Mesothelial cell of epicardium (in vitro differentiated cells): Measurements from ENCODE around the gene ARF1. TPM values are rescaled to one million over a fixed set of nuclear protein-coding genes. Genes with fewer than 3 reads are reported as not detected.

Experiments
- DNase-seq, 2 experiments: peaks; one replicate each; pipeline ENCODE4 v3.0.0; 2021; ENCODE audit warnings: low spot score in 2 of 2; ENCODE audit not compliant: unreplicated experiment in 2 of 2
- H3K27ac Mint-ChIP-seq: 2 replicates; pipeline ENCODE4 v1.8.0; 2021; ENCODE audit warnings: mixed read lengths
- H3K27me3 Mint-ChIP-seq: 2 replicates; pipeline ENCODE4 v1.8.0; 2021; ENCODE audit warnings: low read depth, mixed read lengths
- H3K36me3 Mint-ChIP-seq: 2 replicates; pipeline ENCODE4 v1.8.0; 2021; ENCODE audit warnings: mixed read lengths
- H3K4me1 Mint-ChIP-seq: 2 replicates; pipeline ENCODE4 v1.8.0; 2021; ENCODE audit warnings: mixed read lengths
- H3K4me3 Mint-ChIP-seq: 2 replicates; pipeline ENCODE4 v1.8.0; 2021; ENCODE audit warnings: mild to moderate bottlenecking, moderate library complexity, mixed read lengths
- H3K9me3 Mint-ChIP-seq: 2 replicates; pipeline ENCODE4 v1.8.0; 2021; ENCODE audit warnings: mixed read lengths
- CTCF ChIP-seq: fragments of 200-600 bp; sonication (generic); IDR thresholded peaks from one replicate; pipeline ENCODE4 v1.5.0; 2021; ENCODE audit warnings: antibody characterized with exemption; ENCODE audit not compliant: unreplicated experiment
- microRNA-seq: library from miRNA; unstranded; fragments of <30 nt; microRNA quantifications from one replicate; pipeline ENCODE4 v1.2.0, GENCODE V29; 2021; ENCODE audit warnings: inconsistent platforms, mixed read lengths
- total RNA-seq: library from RNA; stranded (reverse); gene quantifications from 3 replicates; pipeline ENCODE4 v1.2.1, GENCODE V29; 2021

Gene ARF1
- total RNA-seq, 1 donor from 2014 or later, result 262 TPM

DNA sequence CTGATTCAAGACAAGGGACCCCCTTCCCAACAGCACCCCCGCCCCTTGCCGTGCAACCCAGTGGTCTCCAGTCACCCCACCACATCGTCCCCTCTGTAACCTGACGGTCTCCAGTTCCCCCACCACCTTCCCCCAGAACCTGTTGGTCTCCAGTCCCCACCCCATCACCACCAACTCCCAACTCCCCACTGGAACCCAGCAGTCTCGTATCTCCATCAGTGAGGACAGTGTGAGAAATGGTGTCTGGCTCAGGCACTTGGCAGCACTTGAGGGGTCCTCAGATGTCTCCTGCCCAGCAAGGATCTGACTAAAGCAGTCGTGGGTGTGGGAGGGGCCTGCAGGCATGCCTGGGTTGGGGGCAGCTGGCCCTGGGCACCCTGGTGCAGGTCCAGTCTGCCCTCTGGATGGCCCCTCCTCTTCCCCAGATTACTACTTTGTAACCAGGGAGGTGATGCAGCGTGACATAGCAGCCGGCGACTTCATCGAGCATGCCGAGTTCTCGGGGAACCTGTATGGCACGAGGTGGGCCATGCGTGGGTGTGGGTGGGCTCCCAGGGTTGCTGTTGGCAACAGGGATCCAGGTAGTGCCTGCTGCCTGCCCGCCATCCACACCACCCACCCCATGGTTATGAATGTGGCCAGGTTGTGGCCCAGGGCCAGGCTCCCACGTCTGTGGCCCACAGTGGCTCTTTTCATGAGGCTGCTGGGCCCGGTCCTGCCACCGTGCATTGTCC is 64.1 kb downstream of the ARF1 start:
- H3K27me3 Mint-ChIP-seq, result no peaks in the 10 kb centered on the region
- no peak for TF ChIP-seq CTCF
- H3K4me1 Mint-ChIP-seq, result peaks cover 17% of the 10 kb centered on the region

GRCh38 chr1:228147151-228147693 is 64.7 kb downstream of the ARF1 start:
- Mint-ChIP-seq H3K27ac (no peak overlapping the region), H3K4me3 (no peak overlapping the region), H3K36me3 (no peaks in the 10 kb centered on the region), H3K27me3 (no peaks in the 10 kb centered on the region), H3K4me1 (peaks cover 17% of the 10 kb centered on the region), H3K9me3 (no peaks in the 10 kb centered on the region)
- no peak for TF ChIP-seq CTCF
- no peak for DNase-seq

More for the DNA sequence above, 64.1 kb downstream of the ARF1 start:
- no peak overlapping the region for H3K4me3 Mint-ChIP-seq
- no peak overlapping the region for H3K27ac Mint-ChIP-seq
- no peak for DNase-seq
- H3K36me3 Mint-ChIP-seq, result no peaks in the 10 kb centered on the region
- no peaks in the 10 kb centered on the region for H3K9me3 Mint-ChIP-seq

DNA sequence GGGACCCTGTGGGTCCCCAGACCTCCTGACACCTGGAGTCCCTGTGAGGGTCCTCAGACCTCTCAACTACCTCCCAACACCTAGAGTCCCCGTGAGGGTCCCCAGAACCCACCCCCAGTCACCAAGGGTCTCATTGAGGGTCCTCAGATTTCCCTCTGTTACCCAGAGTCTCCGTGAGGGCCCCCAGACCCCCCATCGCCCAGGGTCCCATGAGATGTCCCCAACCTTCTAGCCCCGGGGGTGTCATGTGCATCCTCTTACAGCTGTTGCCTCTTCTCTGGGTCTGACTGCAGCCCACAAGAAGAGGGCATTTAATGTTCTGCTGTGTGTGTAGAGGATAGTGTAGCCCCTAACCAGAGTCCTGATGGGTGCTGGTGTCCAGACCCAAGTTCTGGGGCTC is 65.3 kb downstream of the ARF1 start:
- H3K27me3 Mint-ChIP-seq, result no peaks in the 10 kb centered on the region
- H3K4me1 Mint-ChIP-seq, result peaks cover 17% of the 10 kb centered on the region
- no peaks in the 10 kb centered on the region for H3K9me3 Mint-ChIP-seq
- no peaks in the 10 kb centered on the region for H3K36me3 Mint-ChIP-seq
- no peak overlapping the region for H3K27ac Mint-ChIP-seq
- no peak overlapping the region for H3K4me3 Mint-ChIP-seq
- no peak for TF ChIP-seq CTCF
- no peak for DNase-seq

DNA sequence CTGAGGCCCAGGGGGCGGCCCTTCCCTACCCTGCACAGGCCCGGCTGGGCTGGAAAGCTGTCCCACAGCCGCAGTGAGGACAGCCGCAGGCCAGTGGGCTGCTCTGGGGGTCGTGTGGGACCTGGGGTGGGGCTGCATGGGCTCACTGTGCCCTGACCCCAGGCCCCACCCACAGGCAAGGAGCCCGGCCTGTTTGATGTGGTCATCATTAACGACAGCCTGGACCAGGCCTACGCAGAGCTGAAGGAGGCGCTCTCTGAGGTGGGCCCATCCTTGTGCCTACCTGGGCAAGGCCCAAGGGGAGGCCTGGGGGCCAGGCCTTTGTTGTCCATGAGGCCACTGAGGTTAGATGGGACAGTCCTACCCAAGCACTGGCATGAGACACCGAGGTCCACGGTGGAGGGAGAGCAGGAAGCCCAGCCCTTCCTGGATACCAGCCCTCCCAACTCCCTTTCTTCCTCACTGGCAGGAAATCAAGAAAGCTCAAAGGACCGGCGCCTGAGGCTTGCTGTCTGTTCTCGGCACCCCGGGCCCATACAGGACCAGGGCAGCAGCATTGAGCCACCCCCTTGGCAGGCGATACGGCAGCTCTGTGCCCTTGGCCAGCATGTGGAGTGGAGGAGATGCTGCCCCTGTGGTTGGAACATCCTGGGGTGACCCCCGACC is 65.8 kb downstream of the ARF1 start:
- no peak for TF ChIP-seq CTCF
- no peak overlapping the region for H3K27ac Mint-ChIP-seq
- H3K4me1 Mint-ChIP-seq, result peaks cover 13% of the 10 kb centered on the region
- no peak for DNase-seq
- H3K9me3 Mint-ChIP-seq, result no peaks in the 10 kb centered on the region
- H3K36me3 Mint-ChIP-seq, result no peaks in the 10 kb centered on the region
- no peaks in the 10 kb centered on the region for H3K27me3 Mint-ChIP-seq
- H3K4me3 Mint-ChIP-seq, result no peak overlapping the region

Small RNA genes lying within 50 kb of the gene (microRNA-seq; reads per million reads assigned to microRNA genes)
- 16.4 reads per million, percentile 40 among the genes with 10 or more reads in this experiment for gene MIR3620

Other genes with a start within 250 kb of the ARF1 start
- gene WNT9A, start 134.8 kb upstream of the ARF1 start, total RNA-seq, result 3.9 to 4.5 TPM (median 4.3 TPM) in 3 replicates
- 0.09 to 0.16 TPM in 2 of 3 replicates, not detected in the other for gene WNT3A, start 75.7 kb upstream of the ARF1 start, total RNA-seq
- gene C1orf35, start 20.6 kb downstream of the ARF1 start, total RNA-seq, result 19.3 to 20.9 TPM (median 20.2 TPM) in 3 replicates
- gene MRPL55, start 26.6 kb downstream of the ARF1 start, total RNA-seq, result 53.9 to 56.9 TPM (median 54.2 TPM) in 3 replicates
- 129 to 136 TPM (median 135 TPM) in 3 replicates for gene GUK1, start 57.6 kb downstream of the ARF1 start, total RNA-seq
- gene GJC2, start 67.2 kb downstream of the ARF1 start, total RNA-seq, result 2.5 to 2.6 TPM (median 2.5 TPM) in 3 replicates
- 10.8 to 14.2 TPM (median 11.8 TPM) in 3 replicates for gene IBA57, start 83.1 kb downstream of the ARF1 start, total RNA-seq
- gene OBSCN, start 125.3 kb downstream of the ARF1 start, total RNA-seq, result 95.3 to 113 TPM (median 100 TPM) in 3 replicates